ENCODE data around the gene AP1S1.

GRCh38 chr7:101200862-101201599, 46.8 kb downstream of the AP1S1 start, which contains the start of gene MOGAT3:
- TF ChIP-seq CTCF (IDR thresholded peaks at IDR 0.05) (no peak), ZFX (IDR thresholded peaks at IDR 0.05; ENCODE audit: borderline replicate concordance) (no peak)

Measured in 22Rv1 (cell line).